Esophagus squamous epithelium (tissue), 5 donors: ENCODE measurements around the gene C1orf185. TPM values are rescaled to one million over a fixed set of nuclear protein-coding genes. Genes with fewer than 3 reads are reported as not detected.
A peak's percentile ranks its signal among the peaks of the same experiment; 100 is the strongest.

Experiments
- DNase-seq: peaks from one replicate; lab custom pipeline; 2025; lab: John Stamatoyannopoulos, UW
- H3K27ac ChIP-seq, 4 donors: fragments of 200-600 bp; sonication (generic); one replicate each; pipeline ENCODE4 v1.5.1; 2016 to 2019; ENCODE audit warnings: mild to moderate bottlenecking in 1 of 4
- H3K27me3 ChIP-seq, 4 donors: fragments of 200-600 bp; sonication (generic); 1 replicate in 3 of 4; 2 replicates in 1 of 4; pipeline versions ENCODE4 v1.5.1 to v1.6.0; 2017 to 2021; ENCODE audit warnings: antibody characterized with exemption in 1 of 4
- H3K36me3 ChIP-seq, 3 donors: fragments of 200-600 bp; sonication (generic); one replicate each; pipeline ENCODE4 v1.5.1; 2016 to 2019
- H3K4me1 ChIP-seq, 3 donors: fragments of 200-600 bp; sonication (generic); one replicate each; pipeline ENCODE4 v1.5.1; 2017 to 2019
- H3K4me3 ChIP-seq, 4 donors: fragments of 200-600 bp; sonication (generic); 1 replicate in 3 of 4; 2 replicates in 1 of 4; pipeline ENCODE4 v1.5.1; 2016 to 2019; ENCODE audit warnings: mild to moderate bottlenecking in 2 of 4, moderate library complexity in 1 of 4
- H3K9me3 ChIP-seq, 3 donors: fragments of 200-600 bp; sonication (generic); one replicate each; pipeline ENCODE4 v1.5.1; 2016 to 2019
- POLR2A ChIP-seq, 4 donors: fragments of 450-650 bp; IDR thresholded peaks; one replicate each; pipeline ENCODE4 v1.6.1; 2017; ENCODE audit warnings: antibody characterized with exemption in 4 of 4, mild to moderate bottlenecking in 4 of 4, moderate library complexity in 3 of 4
- WGBS, 2 donors: methylation state at CpG; one replicate each; pipeline ENCODE4 v1.1.5; 2018; 5-methylcytosine and 5-hydroxymethylcytosine counted together
- intact Hi-C: fragments of 100-400 bp; cut with DNase I; formaldehyde crosslinking; loops from one replicate; pipeline ENCODE4 v1.15.0; 2022
- total RNA-seq, 4 donors: library from RNA; depleted of rRNA; stranded (reverse); fragments of >200 nt; gene quantifications; one replicate each; pipeline ENCODE4 v1.1.0, GENCODE V29; 2016
- TF ChIP-seq, protein P1 (sequence below), 6 experiments: fragments of 450-650 bp in 4 of 6; fragments of 200-600 bp in 2 of 6; sonication (generic) in 2 of 6; IDR thresholded peaks; one replicate each; pipeline ENCODE4 v1.5.1; 2016 to 2019; ENCODE audit warnings: antibody characterized with exemption in 6 of 6, mild to moderate bottlenecking in 4 of 6, moderate library complexity in 4 of 6
- donor health status: DM: yes; HTN: yes; CAD: no.

The C1orf185 gene
- total RNA-seq, 4 donors from 2014 or later: not detected

DNA sequence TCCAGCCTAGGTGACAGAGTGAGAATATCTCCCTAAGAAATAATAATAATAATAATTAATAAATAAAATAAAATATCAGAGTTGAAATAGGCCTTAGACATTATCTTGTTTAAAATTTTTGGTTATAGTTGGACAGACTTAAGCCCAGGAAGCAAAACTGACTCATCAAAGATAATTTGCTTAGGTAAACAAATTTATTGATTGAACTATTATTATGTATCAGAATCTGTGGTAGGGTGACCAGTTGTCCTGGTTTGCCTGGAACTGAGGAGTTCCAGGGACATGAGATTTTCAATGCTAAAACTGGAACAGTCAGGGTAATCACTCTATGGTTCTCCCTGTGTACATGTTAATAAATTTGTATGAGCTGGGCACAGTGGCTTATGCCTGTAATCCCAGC is 86.2 kb downstream of the C1orf185 start:
- no peak for DNase-seq
- no peaks in the 10 kb centered on the region for H3K27me3 ChIP-seq
- no peaks in the 10 kb centered on the region for H3K9me3 ChIP-seq
- no peaks in the 10 kb centered on the region for H3K4me1 ChIP-seq
- no peak overlapping the region for H3K27ac ChIP-seq
- intact Hi-C loops: loop anchor here (10.0 kb wide), 1 partner anchor 263 kb away; no protein-coding TSS in a partner anchor
- H3K4me3 ChIP-seq: no peak overlapping the region
- H3K36me3 ChIP-seq: no peaks in the 10 kb centered on the region
- TF ChIP-seq, protein P1, sequence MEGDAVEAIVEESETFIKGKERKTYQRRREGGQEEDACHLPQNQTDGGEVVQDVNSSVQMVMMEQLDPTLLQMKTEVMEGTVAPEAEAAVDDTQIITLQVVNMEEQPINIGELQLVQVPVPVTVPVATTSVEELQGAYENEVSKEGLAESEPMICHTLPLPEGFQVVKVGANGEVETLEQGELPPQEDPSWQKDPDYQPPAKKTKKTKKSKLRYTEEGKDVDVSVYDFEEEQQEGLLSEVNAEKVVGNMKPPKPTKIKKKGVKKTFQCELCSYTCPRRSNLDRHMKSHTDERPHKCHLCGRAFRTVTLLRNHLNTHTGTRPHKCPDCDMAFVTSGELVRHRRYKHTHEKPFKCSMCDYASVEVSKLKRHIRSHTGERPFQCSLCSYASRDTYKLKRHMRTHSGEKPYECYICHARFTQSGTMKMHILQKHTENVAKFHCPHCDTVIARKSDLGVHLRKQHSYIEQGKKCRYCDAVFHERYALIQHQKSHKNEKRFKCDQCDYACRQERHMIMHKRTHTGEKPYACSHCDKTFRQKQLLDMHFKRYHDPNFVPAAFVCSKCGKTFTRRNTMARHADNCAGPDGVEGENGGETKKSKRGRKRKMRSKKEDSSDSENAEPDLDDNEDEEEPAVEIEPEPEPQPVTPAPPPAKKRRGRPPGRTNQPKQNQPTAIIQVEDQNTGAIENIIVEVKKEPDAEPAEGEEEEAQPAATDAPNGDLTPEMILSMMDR (IDR thresholded peaks at IDR 0.05): no peak
- TF ChIP-seq POLR2A (IDR thresholded peaks at IDR 0.05): no peak

DNA sequence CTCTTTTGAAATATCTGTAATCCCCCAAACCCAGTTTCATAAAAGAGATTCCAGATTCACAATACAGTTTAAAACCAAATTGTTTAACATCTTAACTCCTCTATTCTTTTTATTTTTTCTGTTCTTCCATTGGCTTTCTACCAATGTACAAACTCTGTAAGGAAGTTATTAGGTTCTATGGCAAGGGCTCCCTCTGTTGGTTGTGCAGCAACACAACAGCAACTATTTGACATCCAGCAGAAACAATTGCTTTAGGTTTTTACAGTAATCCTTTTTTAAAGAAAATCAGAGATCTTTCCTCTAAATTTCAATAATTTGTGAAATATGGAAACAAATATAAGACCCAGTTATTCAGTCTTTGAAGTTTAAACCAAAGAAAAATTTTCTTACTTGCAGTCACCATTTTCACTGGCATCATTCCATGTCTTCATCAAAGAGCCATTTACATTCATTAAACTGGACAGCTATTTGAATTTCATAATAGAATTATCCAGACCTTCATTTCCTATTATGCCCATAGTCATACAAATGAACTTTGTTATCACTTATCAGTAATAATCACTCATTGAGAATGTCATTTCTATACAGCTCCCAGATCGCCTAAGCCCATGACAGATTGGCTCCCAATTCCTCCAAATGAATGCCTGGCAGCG is 87.5 kb downstream of the C1orf185 start:
- Histone ChIP-seq H3K4me3 (no peak overlapping the region), H3K36me3 (no peaks in the 10 kb centered on the region), H3K27ac (no peak overlapping the region), H3K4me1 (no peaks in the 10 kb centered on the region), H3K9me3 (no peaks in the 10 kb centered on the region), H3K27me3 (no peaks in the 10 kb centered on the region)
- intact Hi-C loops: loop anchor here (5.0 to 10.0 kb wide), 3 partner anchors 103 to 415 kb away; no protein-coding TSS in a partner anchor
- DNase-seq: no peak
- TF ChIP-seq, protein P1 (IDR thresholded peaks at IDR 0.05): peak; percentile 59 to 88 (median 85)
- no peak for TF ChIP-seq POLR2A (IDR thresholded peaks at IDR 0.05)
- 59 to 62% methylated on average over 2 of the region's 2 CpGs for WGBS, 2 donors

DNA sequence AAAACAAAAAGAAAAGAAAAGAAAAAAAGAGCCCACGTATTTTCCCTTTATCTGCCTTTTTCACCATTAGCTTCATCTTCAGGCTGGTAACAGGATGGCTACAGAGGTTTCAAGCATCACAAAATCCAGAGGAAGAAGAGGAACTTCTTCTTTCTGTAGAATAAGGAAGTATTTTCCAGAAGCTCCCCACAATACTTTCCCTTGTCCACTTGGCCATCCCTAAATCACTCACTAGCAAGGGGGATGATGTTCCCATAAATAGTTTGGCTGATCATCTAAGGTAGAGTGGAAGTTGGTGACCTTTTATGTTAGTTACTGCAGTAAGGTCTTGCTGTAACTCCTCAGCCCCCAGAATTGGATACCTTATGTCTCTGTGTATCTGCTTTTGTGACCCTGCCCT is 88.9 kb downstream of the C1orf185 start:
- no peaks in the 10 kb centered on the region for H3K36me3 ChIP-seq
- H3K4me3 ChIP-seq: no peak overlapping the region
- no peaks in the 10 kb centered on the region for H3K4me1 ChIP-seq
- no peaks in the 10 kb centered on the region for H3K27me3 ChIP-seq
- intact Hi-C loops: loop anchor here (5.0 to 10.0 kb wide), 2 partner anchors 101 to 416 kb away; no protein-coding TSS in a partner anchor
- H3K27ac ChIP-seq: no peak overlapping the region
- 33 to 37% methylated on average over 1 of the region's 1 CpG for WGBS, 2 donors
- TF ChIP-seq, protein P1 (IDR thresholded peaks at IDR 0.05): no peak
- TF ChIP-seq POLR2A (IDR thresholded peaks at IDR 0.05): no peak
- no peak for DNase-seq
- H3K9me3 ChIP-seq: no peaks in the 10 kb centered on the region

DNA sequence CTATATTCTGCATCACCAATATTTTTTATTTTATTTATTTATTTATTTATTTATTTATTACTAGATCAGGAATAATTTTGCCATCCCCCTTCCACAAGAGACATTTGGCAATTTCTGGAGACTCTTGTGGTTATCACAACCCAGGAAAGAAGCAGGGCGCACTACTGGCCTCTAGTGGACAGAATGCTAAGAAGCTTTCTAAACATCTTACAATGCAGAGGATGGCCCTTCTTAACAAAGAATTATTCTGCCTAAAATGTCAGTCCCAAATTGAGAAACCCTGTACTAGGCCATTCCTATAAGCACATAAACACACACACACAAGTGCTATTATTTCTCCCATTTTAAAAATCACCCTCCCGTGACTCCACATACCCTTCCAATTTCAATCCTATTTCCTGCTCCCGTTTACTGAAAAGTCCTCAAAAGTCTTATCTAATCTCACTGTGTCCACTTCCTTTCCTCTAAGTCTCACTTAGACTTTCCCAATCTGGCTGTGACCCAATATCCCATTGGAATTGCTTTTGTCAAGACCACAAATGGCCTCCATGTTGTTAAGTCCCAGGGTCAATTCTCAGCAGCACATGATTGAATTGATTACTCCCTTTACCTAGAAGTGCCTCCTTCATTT is 90.3 kb downstream of the C1orf185 start:
- no peak overlapping the region for H3K27ac ChIP-seq
- no peaks in the 10 kb centered on the region for H3K27me3 ChIP-seq
- H3K4me1 ChIP-seq: no peaks in the 10 kb centered on the region
- no peak for DNase-seq
- 50 to 51% methylated on average over 3 of the region's 3 CpGs for WGBS, 2 donors
- TF ChIP-seq POLR2A (IDR thresholded peaks at IDR 0.05): no peak
- TF ChIP-seq, protein P1 (IDR thresholded peaks at IDR 0.05): peak; percentile 55 to 82 (median 64)
- intact Hi-C loops: loop anchor here (5.0 to 10.0 kb wide), 2 partner anchors 100 to 418 kb away; no protein-coding TSS in a partner anchor
- no peak overlapping the region for H3K4me3 ChIP-seq
- H3K9me3 ChIP-seq: no peaks in the 10 kb centered on the region
- H3K36me3 ChIP-seq: no peaks in the 10 kb centered on the region

DNA sequence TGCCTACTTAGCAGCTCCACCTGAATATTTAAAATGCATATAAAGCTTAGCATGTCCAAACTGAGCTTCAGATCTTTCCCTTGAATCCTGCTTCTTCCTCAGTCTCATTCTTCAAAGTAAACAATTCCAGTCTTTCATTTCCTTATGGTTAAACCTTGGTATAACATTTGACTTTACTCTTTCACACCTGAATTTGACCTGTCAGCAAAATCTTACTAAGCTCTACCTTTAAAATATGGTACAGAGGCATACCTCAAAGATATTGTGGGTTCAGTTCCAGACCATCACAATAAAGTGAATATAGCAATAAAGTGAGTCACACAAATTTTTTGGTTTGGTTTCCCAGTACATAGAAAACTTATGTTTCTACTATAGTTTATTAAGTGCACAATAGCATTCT is 91.5 kb downstream of the C1orf185 start:
- intact Hi-C loops: loop anchor here (5.0 to 10.0 kb wide), 2 partner anchors 99 to 419 kb away; no protein-coding TSS in a partner anchor
- H3K27ac ChIP-seq: no peak overlapping the region
- TF ChIP-seq POLR2A (IDR thresholded peaks at IDR 0.05): no peak
- TF ChIP-seq, protein P1 (IDR thresholded peaks at IDR 0.05): no peak
- H3K9me3 ChIP-seq: no peaks in the 10 kb centered on the region
- H3K36me3 ChIP-seq: no peaks in the 10 kb centered on the region
- no peaks in the 10 kb centered on the region for H3K4me1 ChIP-seq
- no peaks in the 10 kb centered on the region for H3K27me3 ChIP-seq
- no peak overlapping the region for H3K4me3 ChIP-seq
- no peak for DNase-seq
